Endothelial cell of umbilical vein (primary cell): ENCODE data around the gene RFX1. TPM values are rescaled to one million over a fixed set of nuclear protein-coding genes. Genes with fewer than 3 reads are reported as not detected.

Source experiments
- BruUV-seq: library from RNA; stranded (reverse); fragments of 400-500 nt; replicated peaks from 2 replicates; lab custom pipeline; 2021; lab: Mats Ljungman, UMichigan
- CTCF ChIA-PET: fragments of 300-600, 350-600 bp; sonication (Branson Sonifier 250); formaldehyde crosslinking; loops from one replicate; lab custom pipeline; 2021; ENCODE audit warnings: antibody characterized with exemption, inconsistent platforms; lab: Charles Lee
- POLR2A ChIA-PET: fragments of 300-600, 350-600 bp; sonication (Branson Sonifier 250); formaldehyde crosslinking; loops from one replicate; lab custom pipeline; 2021; ENCODE audit warnings: antibody characterized with exemption, inconsistent platforms; lab: Charles Lee
- DNase-seq: peaks from one replicate; pipeline ENCODE4 v3.0.0-alpha.2; 2011; ENCODE audit warnings: low read depth, low spot score
- FAIRE-seq: peaks from 2 replicates; lab custom pipeline; 2011; peaks lifted over from hg19 to GRCh38; lab: Jason Lieb, UNC
- H2AFZ ChIP-seq: 2 replicates; pipeline ENCODE4 v1.6.0; 2012; ENCODE audit warnings: low read depth, low read length, control low read depth, inconsistent platforms
- H3K27ac ChIP-seq: 2 replicates; pipeline ENCODE4 v1.5.1; 2011; ENCODE audit warnings: low read depth, mild to moderate bottlenecking, control low read depth, low read length, moderate library complexity; ENCODE audit not compliant: insufficient read depth
- H3K27me3 ChIP-seq, 2 experiments: 2 replicates each; pipeline versions ENCODE4 v1.6.0 to v1.6.1; 2011; ENCODE audit warnings: low read length in 2 of 2, mixed read lengths in 1 of 2; ENCODE audit not compliant: control insufficient read depth in 2 of 2, insufficient read depth in 2 of 2
- H3K36me3 ChIP-seq, 2 experiments: 2 replicates in 1 of 2; 3 replicates in 1 of 2; pipeline ENCODE4 v1.5.1; 2011; ENCODE audit warnings: low read length in 2 of 2, mild to moderate bottlenecking in 1 of 2, moderate library complexity in 1 of 2; ENCODE audit not compliant: control insufficient read depth in 2 of 2, insufficient read depth in 2 of 2; ENCODE audit errors: extremely low read depth in 1 of 2
- H3K4me1 ChIP-seq: 3 replicates; pipeline ENCODE4 v1.5.1; 2011; ENCODE audit warnings: mild to moderate bottlenecking, low read length; ENCODE audit not compliant: control insufficient read depth, insufficient read depth; ENCODE audit errors: extremely low read depth
- H3K4me2 ChIP-seq: 2 replicates; pipeline ENCODE4 v1.6.1; 2011; ENCODE audit warnings: low read length, control low read depth, mixed read lengths; ENCODE audit not compliant: insufficient read depth
- H3K4me3 ChIP-seq, 3 experiments: fragments of 200-600 bp in 1 of 3; sonication (generic), shearing (Covaris generic) in 1 of 3; replicated peaks in 1 of 3; 2 replicates each; pipeline ENCODE4 v1.5.1; 2011 to 2016; ENCODE audit warnings: control low read depth in 3 of 3, low read length in 3 of 3, mild to moderate bottlenecking in 2 of 3, inconsistent platforms in 1 of 3, low read depth in 1 of 3, moderate library complexity in 1 of 3; ENCODE audit not compliant: insufficient read depth in 1 of 3
- H3K79me2 ChIP-seq: 2 replicates; pipeline ENCODE4 v1.6.0; 2012; ENCODE audit warnings: low read length, inconsistent platforms; ENCODE audit not compliant: control insufficient read depth, insufficient read depth
- H3K9ac ChIP-seq: replicated peaks from 2 replicates; pipeline ENCODE3; 2011; ENCODE audit warnings: low read length, control low read depth; ENCODE audit not compliant: insufficient read depth; ENCODE audit errors: extremely low read depth
- H3K9me1 ChIP-seq: replicated peaks from 3 replicates; pipeline ENCODE4 v1.6.0; 2011; ENCODE audit warnings: mild to moderate bottlenecking, low read length; ENCODE audit not compliant: control insufficient read depth, insufficient read depth; ENCODE audit errors: extremely low read depth
- H3K9me3 ChIP-seq: replicated peaks from 2 replicates; pipeline ENCODE4 v1.5.1; 2012; ENCODE audit warnings: low read length, inconsistent platforms; ENCODE audit not compliant: control insufficient read depth, insufficient read depth
- H4K20me1 ChIP-seq: replicated peaks from 2 replicates; pipeline ENCODE3; 2011; ENCODE audit warnings: mild to moderate bottlenecking, low read length; ENCODE audit not compliant: control insufficient read depth, insufficient read depth; ENCODE audit errors: extremely low read depth
- CTCF ChIP-seq, 2 donors: IDR thresholded peaks; 1 replicate in 1 of 2; 2 replicates in 1 of 2; pipeline ENCODE4 v1.5.1; 2011; ENCODE audit warnings: low read length in 2 of 2, mild to moderate bottlenecking in 2 of 2, moderate library complexity in 2 of 2, control low read depth in 1 of 2, inconsistent platforms in 1 of 2, low read depth in 1 of 2; ENCODE audit not compliant: insufficient read depth in 1 of 2; ENCODE audit errors: extremely low read depth in 1 of 2
- EZH2 ChIP-seq: IDR thresholded peaks from 2 replicates; pipeline ENCODE4 v1.6.1; 2012; ENCODE audit warnings: borderline replicate concordance, low read depth, mild to moderate bottlenecking, moderate library complexity, low read length, inconsistent platforms; ENCODE audit not compliant: severe bottlenecking
- FOS ChIP-seq: IDR thresholded peaks from 2 replicates; pipeline ENCODE4 v1.6.1; 2011; ENCODE audit warnings: mild to moderate bottlenecking, low read length, moderate library complexity, borderline replicate concordance; ENCODE audit not compliant: insufficient read depth
- GATA2 ChIP-seq: IDR thresholded peaks from 2 replicates; pipeline ENCODE4 v1.7.0; 2011; ENCODE audit warnings: low read depth, mild to moderate bottlenecking, moderate library complexity, mixed read lengths, low read length; ENCODE audit not compliant: insufficient read length, insufficient read depth
- JUN ChIP-seq: IDR thresholded peaks from 2 replicates; pipeline ENCODE4 v1.6.1; 2011; ENCODE audit warnings: borderline replicate concordance, low read depth; ENCODE audit not compliant: insufficient read length, insufficient read depth
- MAX ChIP-seq: IDR thresholded peaks from 2 replicates; pipeline ENCODE4 v1.6.1; 2011; ENCODE audit not compliant: insufficient read depth, insufficient read length
- MYC ChIP-seq: IDR thresholded peaks from one replicate; pipeline ENCODE4 v1.6.1; 2011; ENCODE audit warnings: mild to moderate bottlenecking, low read depth, low read length
- POLR2A ChIP-seq: IDR thresholded peaks from 2 replicates; pipeline ENCODE4 v1.6.1; 2012; ENCODE audit warnings: low read depth, mild to moderate bottlenecking, control low read depth, low read length
- POLR2AphosphoS5 ChIP-seq: IDR thresholded peaks from 2 replicates; pipeline ENCODE4 v1.6.1; 2012; ENCODE audit warnings: low read depth, mild to moderate bottlenecking, control low read depth, low read length, moderate library complexity; ENCODE audit not compliant: insufficient read depth
- dilution Hi-C: fragments of 300-500 bp; cut with MboI; formaldehyde crosslinking; loops from one replicate; pipeline ENCODE4 v1.15.0; 2019; ENCODE audit warnings: low sequenced_read_pairs; ENCODE audit not compliant: extremely low pct_ligation_motif_present
- intact Hi-C: fragments of 100-400 bp; cut with micrococcal nuclease; formaldehyde crosslinking; loops from one replicate; pipeline ENCODE4 v1.10.0; 2022
- polyA plus RNA-seq, 4 experiments: library from polyadenylated mRNA; depleted of rRNA in 3 of 4; stranded (reverse) in 3 of 4; unstranded in 1 of 4; fragments of >200 nt; gene quantifications; 2 replicates each; pipeline versions ENCODE4 v1.2.1 to v1.2.3, GENCODE V29; 2011 to 2012; ENCODE audit warnings: missing spikeins in 1 of 4
- total RNA-seq: library from RNA; stranded (reverse); gene quantifications from 2 replicates; pipeline ENCODE4 v1.2.3, GENCODE V29; 2021

Gene RFX1
- total and polyA plus RNA-seq, 2 donors (not counting 3 experiments of a cell fraction or from before 2014, with no cell fraction given): 2.3 to 14.7 TPM

- BruUV-seq: no TSS peak
- Histone ChIP-seq H3K79me2 (no peaks in the 10 kb centered on the region), H2AFZ (no peak overlapping the region), H3K9ac (no peak overlapping the region), H3K4me1 (no peaks in the 10 kb centered on the region), H3K27ac (no peak overlapping the region), H3K9me1 (no peaks in the 10 kb centered on the region), H3K9me3 (no peaks in the 10 kb centered on the region), H3K4me3 (no peak overlapping the region), H4K20me1 (no peaks in the 10 kb centered on the region), H3K27me3 (no peaks in the 10 kb centered on the region), H3K36me3 (peaks cover 2 to 21% of the 10 kb centered on the region in 2 experiments), H3K4me2 (no peak overlapping the region)
- dilution Hi-C loops: no loop called here
- CTCF ChIA-PET: interaction anchor here (0.8 to 1.9 kb wide), 3 partner anchors 10 to 106 kb away, joined by 3 to 5 read pairs (median 5); partner anchors contain the start of gene IL27RA
- no peak for FAIRE-seq
- no peak for TF ChIP-seq EZH2
- no peak for TF ChIP-seq FOS
- TF ChIP-seq MAX: no peak
- POLR2A ChIA-PET: no interaction called here
- DNase-seq: no peak
- intact Hi-C loops: no loop called here
These were observed 80.1 kb downstream of the RFX1 start for GRCh38 chr19:13926010-13926409.

- no TSS peak for BruUV-seq
- no peak overlapping the region for H2AFZ ChIP-seq
- H4K20me1 ChIP-seq: no peaks in the 10 kb centered on the region
- CTCF ChIA-PET: no interaction called here
- H3K9me1 ChIP-seq: no peaks in the 10 kb centered on the region
- no peaks in the 10 kb centered on the region for H3K4me1 ChIP-seq
- H3K4me3 ChIP-seq: no peak overlapping the region
- no peaks in the 10 kb centered on the region for H3K9me3 ChIP-seq
- H3K4me2 ChIP-seq: no peak overlapping the region
- no peak overlapping the region for H3K9ac ChIP-seq
- H3K36me3 ChIP-seq: peaks cover 3 to 26% of the 10 kb centered on the region in 2 experiments
- no peaks in the 10 kb centered on the region for H3K79me2 ChIP-seq
- dilution Hi-C loops: no loop called here
- H3K27me3 ChIP-seq: no peaks in the 10 kb centered on the region
- intact Hi-C loops: no loop called here
- POLR2A ChIA-PET: no interaction called here
- no peak overlapping the region for H3K27ac ChIP-seq
- DNase-seq (no peak), FAIRE-seq (no peak)
- TF ChIP-seq JUN: no peak
- no peak for TF ChIP-seq CTCF (IDR thresholded peaks at IDR 0.05; ENCODE audit: extremely low read depth in 1 of 2, insufficient read depth in 1 of 2, low read depth in 1 of 2, low read length in 2 of 2)
- no peak for TF ChIP-seq GATA2
- TF ChIP-seq POLR2AphosphoS5: no peak
- no peak for TF ChIP-seq MYC
- TF ChIP-seq EZH2: no peak
- no peak for TF ChIP-seq POLR2A
- no peak for TF ChIP-seq MAX
- TF ChIP-seq FOS: no peak
These were observed 82.7 kb downstream of the RFX1 start for GRCh38 chr19:13923194-13923987.
